Measurements from ENCODE around the gene USP15. TPM values are rescaled to one million over a fixed set of nuclear protein-coding genes. Genes with fewer than 3 reads are reported as not detected.

Gene USP15
- total RNA-seq, 3 donors from 2014 or later, result 62.5 to 78.3 (median 64.3) TPM

DNA sequence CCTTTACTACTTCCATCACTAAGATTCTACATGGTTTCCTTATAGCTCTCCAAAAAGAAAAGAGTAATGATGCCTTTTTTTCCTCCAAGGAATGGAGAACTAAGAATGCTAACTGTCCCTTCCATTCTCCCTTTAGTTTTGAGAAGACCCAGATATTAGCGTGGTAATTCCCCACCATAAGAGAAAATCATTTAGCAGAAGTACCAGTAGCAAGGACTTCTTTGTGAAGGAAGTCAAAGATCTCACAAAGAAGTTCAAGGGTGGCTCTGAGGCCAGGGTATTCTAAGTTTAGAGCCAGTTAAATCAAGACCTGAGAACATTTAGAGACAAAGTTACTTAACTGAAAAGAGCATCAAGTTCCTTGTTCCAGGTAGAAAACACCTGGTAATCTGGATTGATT lies 7.3 kb downstream of the USP15 start:
- H3K36me3 ChIP-seq (ENCODE audit: low read depth), result no peaks in the 10 kb centered on the region
- ATAC-seq, result no peak
- no peak for DNase-seq
- H3K9me3 ChIP-seq, result no peaks in the 10 kb centered on the region
- H3K4me3 ChIP-seq, result no peak overlapping the region
- TF ChIP-seq, protein P1, sequence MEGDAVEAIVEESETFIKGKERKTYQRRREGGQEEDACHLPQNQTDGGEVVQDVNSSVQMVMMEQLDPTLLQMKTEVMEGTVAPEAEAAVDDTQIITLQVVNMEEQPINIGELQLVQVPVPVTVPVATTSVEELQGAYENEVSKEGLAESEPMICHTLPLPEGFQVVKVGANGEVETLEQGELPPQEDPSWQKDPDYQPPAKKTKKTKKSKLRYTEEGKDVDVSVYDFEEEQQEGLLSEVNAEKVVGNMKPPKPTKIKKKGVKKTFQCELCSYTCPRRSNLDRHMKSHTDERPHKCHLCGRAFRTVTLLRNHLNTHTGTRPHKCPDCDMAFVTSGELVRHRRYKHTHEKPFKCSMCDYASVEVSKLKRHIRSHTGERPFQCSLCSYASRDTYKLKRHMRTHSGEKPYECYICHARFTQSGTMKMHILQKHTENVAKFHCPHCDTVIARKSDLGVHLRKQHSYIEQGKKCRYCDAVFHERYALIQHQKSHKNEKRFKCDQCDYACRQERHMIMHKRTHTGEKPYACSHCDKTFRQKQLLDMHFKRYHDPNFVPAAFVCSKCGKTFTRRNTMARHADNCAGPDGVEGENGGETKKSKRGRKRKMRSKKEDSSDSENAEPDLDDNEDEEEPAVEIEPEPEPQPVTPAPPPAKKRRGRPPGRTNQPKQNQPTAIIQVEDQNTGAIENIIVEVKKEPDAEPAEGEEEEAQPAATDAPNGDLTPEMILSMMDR (IDR thresholded peaks at IDR 0.05), result no peak
- H3K4me1 ChIP-seq (ENCODE audit: low read depth), result peaks cover 38% of the 10 kb centered on the region
- intact Hi-C loops (cut with DNase I, micrococcal nuclease), result no loop called here

DNA sequence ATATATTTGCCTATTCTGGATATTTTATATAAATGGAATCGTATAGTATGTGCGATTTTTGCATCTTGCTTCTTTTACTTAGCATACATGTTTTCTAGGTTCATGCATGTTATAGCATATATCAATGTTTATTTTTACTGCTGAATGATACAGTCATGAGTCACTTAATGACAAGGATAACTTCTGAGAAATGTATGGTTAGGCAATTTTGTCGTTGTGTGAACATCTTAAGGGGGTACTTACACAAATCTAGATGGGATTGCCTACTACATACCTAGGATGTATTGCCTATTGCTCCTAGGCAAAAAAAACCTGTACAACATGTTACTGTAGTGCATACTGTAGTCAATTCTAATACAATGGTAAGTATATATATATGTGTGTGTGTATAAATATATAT lies 8.8 kb downstream of the USP15 start:
- DNase-seq (no peak), ATAC-seq (no peak)
- Histone ChIP-seq H3K36me3 (ENCODE audit: low read depth) (no peaks in the 10 kb centered on the region), H3K9me3 (no peaks in the 10 kb centered on the region), H3K4me3 (no peak overlapping the region), H3K4me1 (ENCODE audit: low read depth) (peaks cover 37% of the 10 kb centered on the region)
- TF ChIP-seq, protein P1 (IDR thresholded peaks at IDR 0.05), result no peak
- intact Hi-C loops (cut with DNase I, micrococcal nuclease), result no loop called here

DNA sequence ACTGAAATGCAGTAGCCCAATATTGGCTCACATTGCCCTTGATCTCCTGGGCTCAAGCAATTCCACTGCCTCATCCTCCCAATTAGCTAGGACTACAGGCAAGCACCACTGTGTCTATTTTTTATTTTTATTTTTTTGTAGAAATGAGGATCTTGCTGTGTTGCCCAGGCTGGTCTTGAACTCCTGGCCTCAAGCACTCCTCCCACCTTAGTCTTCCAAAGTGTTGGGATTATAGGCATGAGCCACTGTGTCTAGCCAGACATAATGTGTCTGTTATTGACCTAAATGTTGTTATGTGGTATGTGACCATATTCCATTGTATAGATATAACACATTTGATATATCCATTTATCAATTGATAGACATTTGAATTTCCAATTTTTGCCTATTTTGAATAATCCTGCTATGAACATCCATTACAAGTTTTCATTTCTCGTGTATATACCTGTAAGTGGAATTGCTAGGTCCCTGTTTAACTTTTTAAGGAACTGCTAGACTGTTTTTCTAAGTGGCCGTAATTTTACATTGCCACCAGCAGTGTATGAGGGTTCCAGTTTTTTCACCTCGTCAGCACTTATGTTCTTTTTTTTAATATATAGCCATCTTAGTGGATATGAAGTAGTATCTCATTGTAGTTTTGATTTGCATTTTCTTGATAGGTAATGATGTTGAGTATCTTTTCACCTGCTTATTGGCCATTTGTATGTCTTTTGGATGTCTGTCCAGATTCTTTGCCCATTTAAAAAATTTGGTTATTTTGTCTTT lies 9.4 kb downstream of the USP15 start:
- DNase-seq (no peak), ATAC-seq (no peak)
- peaks cover 36% of the 10 kb centered on the region for H3K4me1 ChIP-seq (ENCODE audit: low read depth)
- intact Hi-C loops (cut with DNase I, micrococcal nuclease), result no loop called here
- no peak overlapping the region for H3K4me3 ChIP-seq
- no peaks in the 10 kb centered on the region for H3K36me3 ChIP-seq (ENCODE audit: low read depth)
- H3K9me3 ChIP-seq, result no peaks in the 10 kb centered on the region
- TF ChIP-seq, protein P1 (IDR thresholded peaks at IDR 0.05), result no peak

DNA sequence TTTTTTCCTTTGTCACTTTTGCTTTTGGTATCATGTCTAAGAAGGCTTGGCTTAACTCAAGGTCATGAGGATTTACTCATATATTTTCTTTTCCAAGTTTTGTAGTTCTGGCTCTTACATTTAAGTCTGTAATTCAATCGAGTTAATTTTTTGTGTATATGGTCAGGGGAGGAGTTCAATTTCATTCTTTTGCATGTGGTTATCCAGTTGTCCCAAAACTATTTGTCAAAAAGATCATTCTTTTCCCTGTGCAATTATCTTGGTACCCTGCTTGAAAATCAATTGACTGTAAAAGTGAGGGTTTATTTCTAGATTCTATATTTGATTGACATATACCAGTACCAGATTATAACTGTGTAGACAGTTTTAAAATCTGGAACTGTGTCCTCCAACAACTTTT lies 10.2 kb downstream of the USP15 start:
- TF ChIP-seq, protein P1 (IDR thresholded peaks at IDR 0.05), result no peak
- H3K36me3 ChIP-seq (ENCODE audit: low read depth), result no peaks in the 10 kb centered on the region
- intact Hi-C loops (cut with DNase I, micrococcal nuclease), result no loop called here
- no peaks in the 10 kb centered on the region for H3K9me3 ChIP-seq
- no peak for ATAC-seq
- no peak overlapping the region for H3K4me3 ChIP-seq
- peaks cover 35% of the 10 kb centered on the region for H3K4me1 ChIP-seq (ENCODE audit: low read depth)
- DNase-seq, result no peak

DNA sequence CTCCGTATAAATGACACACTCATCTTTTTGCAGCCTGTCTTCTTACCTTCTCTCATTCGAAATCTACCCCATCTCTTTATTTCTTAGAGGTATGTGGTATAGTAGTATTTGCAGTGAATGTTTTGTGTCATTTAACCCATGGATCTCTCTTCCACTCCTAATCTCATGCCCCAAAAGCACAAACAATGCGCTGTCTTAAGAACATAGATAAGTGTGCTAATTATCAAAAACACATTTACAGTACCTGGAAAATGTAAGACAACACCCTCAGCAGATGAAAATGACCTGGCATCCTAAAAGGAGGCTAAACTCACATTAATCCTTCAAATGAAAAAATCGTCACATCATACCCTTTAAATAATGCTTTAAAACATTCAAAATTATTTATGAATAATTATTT lies 10.7 kb downstream of the USP15 start:
- no peaks in the 10 kb centered on the region for H3K36me3 ChIP-seq (ENCODE audit: low read depth)
- H3K4me3 ChIP-seq, result no peak overlapping the region
- TF ChIP-seq, protein P1 (IDR thresholded peaks at IDR 0.05), result no peak
- ATAC-seq, result no peak
- no peak for DNase-seq
- intact Hi-C loops (cut with DNase I, micrococcal nuclease), result no loop called here
- no peaks in the 10 kb centered on the region for H3K9me3 ChIP-seq
- H3K4me1 ChIP-seq (ENCODE audit: low read depth), result peaks cover 33% of the 10 kb centered on the region

Data from mucosa of descending colon (tissue), 3 donors.